ENCODE results near the gene TNFRSF1B. TPM values are rescaled to one million over a fixed set of nuclear protein-coding genes. Genes with fewer than 3 reads are reported as not detected.

TNFRSF1B gene
- total and polyA plus RNA-seq, 2 experiments from 2014 or later = 0.91 to 4.1 TPM

DNA sequence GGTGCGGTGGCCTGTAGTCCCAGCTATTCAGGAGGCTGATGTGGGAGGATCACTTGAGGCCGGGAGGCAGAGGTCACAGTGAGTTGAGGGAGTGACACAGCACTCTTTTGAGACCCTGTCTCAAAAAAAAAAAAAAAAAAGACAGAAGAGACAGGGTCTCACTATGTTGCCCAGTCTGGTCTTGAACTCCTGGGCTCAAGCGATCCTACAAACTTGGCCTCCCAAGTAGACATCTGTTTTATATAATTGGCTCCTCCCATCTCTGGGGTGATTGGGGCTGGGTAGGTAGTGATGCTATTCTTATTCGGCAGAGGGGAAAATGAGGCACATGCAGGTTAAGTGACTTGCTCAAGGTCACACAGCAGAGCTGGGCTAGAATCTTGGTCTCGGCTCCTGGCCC is 39.4 kb downstream of the TNFRSF1B start:
- Histone ChIP-seq H3F3A (replicated peaks; ENCODE audit: low read depth) (no peaks in the 10 kb centered on the region), H3K36me3 (ENCODE audit: insufficient read depth) (no peaks in the 10 kb centered on the region), H3K4me2 (no peak overlapping the region), H3K4me1 (ENCODE audit: insufficient read depth) (peaks cover 9% of the 10 kb centered on the region), H3K79me2 (replicated peaks; ENCODE audit: insufficient read depth) (no peaks in the 10 kb centered on the region), H2AFZ (no peak overlapping the region), H3K27ac (ENCODE audit: low read depth) (no peak overlapping the region), H3K9me2 (ENCODE audit: insufficient read depth) (no peaks in the 10 kb centered on the region), H4K20me1 (replicated peaks; ENCODE audit: insufficient read depth) (no peaks in the 10 kb centered on the region), H3K4me3 (no peak overlapping the region), H3K27me3 (ENCODE audit: insufficient read depth) (no peaks in the 10 kb centered on the region)
- no peaks in the 10 kb centered on the region for H3K36me3 Mint-ChIP-seq (ENCODE audit: low read depth)
- TF ChIP-seq CREB1 (CRISPR knock-in tag; IDR thresholded peaks at IDR 0.05; ENCODE audit: low read depth) (no peak), CTCF (conservative IDR thresholded peaks at IDR 0.05; ENCODE audit: low read depth in 2 of 2) (no peak), ZNF462 (CRISPR knock-in tag; IDR thresholded peaks at IDR 0.05) (no peak), POLR2AphosphoS5 (IDR thresholded peaks at IDR 0.05; ENCODE audit: low read depth) (no peak)
- H3K4me1 Mint-ChIP-seq = peaks cover 30% of the 10 kb centered on the region
- no peak overlapping the region for H3K27ac Mint-ChIP-seq
- ATAC-seq (no peak), DNase-seq (ENCODE audit: low spot score) (no peak)
- no peak overlapping the region for H3K4me3 Mint-ChIP-seq
- H3K9me3 Mint-ChIP-seq = no peaks in the 10 kb centered on the region
- peaks cover 1% of the 10 kb centered on the region for H3K27me3 Mint-ChIP-seq (ENCODE audit: insufficient read depth, low read depth, poor library complexity)

Data from GM23338 (cell line).